Middle frontal gyrus (tissue), 1 donor: ENCODE measurements around the gene CBFA2T3.
A peak's percentile ranks its signal among the peaks of the same experiment; 100 is the strongest.

Source experiments
- DNase-seq: peaks from one replicate; pipeline ENCODE4 v3.0.0-alpha.2; 2015; ENCODE audit warnings: low spot score; ENCODE audit errors: extremely low spot score

The CBFA2T3 gene

DNA sequence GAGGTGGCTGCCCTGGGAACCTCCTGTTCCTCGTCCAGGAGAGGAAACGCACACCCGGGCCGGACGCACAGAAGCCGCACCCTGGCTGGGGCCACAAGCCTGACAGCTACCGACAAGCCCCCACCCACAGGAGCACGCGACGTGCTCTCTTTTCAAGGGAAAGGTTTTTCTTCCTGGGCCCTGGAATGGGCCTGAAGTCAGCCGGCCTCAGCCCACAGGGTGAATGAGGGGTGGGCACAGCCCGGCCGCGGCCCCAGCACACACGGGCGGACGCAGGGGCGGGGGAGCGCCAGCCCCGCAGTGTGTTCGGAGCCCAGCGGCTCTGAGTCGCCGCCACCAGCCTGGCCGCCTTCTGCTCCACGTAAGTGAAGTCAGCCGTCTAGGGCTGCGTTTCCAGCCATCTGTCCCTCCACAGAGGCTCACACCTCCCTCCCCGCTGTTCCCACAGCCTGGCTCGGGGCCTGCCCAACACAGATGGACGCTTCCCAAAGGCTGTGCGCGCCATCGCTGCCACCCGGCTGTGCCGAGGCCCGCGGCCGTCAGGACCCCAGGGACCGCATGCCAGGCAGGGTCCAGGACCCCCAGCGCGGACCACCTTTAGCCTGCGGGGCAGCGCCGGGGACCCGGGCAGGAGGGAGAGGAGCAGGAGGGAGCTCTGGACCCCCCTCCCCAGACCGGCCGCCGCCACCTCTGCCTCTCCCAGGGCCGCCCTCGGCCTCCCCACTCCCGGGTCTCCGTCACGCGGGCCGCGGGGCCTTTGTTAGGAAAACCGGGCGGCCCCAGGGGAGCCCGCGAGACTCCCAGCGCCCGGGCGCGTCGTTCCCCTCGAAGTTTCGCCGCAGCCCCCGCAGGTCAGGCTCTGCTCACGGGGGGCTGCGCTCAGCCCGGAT, 36.8 kb downstream of the CBFA2T3 start:
- DNase-seq = peak; percentile 11

GRCh38 chr16:88939245-88939971, 37.6 kb downstream of the CBFA2T3 start:
- no peak for DNase-seq

- peak; percentile 22 for DNase-seq
These were observed 38.2 kb downstream of the CBFA2T3 start for GRCh38 chr16:88938777-88939244.

GRCh38 chr16:88938119-88938776, 38.8 kb downstream of the CBFA2T3 start:
- no peak for DNase-seq

DNA sequence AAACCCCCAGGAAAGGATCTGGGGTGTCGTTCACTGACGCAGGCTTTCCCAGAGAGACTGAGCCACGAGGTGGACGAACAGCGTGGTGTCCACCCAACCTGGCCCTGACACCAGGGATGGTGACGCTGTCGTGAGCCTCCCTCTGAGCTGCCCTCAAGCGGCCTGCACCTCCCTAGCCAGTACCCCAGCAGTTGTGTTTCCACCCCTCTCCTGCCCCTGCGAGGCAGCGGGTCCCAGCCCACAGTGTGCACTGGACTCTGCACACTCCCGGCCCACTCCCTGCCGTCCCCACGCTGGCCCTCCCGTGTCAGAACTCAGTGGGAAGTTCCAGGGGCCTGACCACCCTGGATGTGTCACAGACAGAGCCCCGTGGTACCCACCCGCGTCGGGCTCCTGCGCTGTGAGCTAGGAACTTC, 39.8 kb downstream of the CBFA2T3 start:
- DNase-seq = no peak

DNA sequence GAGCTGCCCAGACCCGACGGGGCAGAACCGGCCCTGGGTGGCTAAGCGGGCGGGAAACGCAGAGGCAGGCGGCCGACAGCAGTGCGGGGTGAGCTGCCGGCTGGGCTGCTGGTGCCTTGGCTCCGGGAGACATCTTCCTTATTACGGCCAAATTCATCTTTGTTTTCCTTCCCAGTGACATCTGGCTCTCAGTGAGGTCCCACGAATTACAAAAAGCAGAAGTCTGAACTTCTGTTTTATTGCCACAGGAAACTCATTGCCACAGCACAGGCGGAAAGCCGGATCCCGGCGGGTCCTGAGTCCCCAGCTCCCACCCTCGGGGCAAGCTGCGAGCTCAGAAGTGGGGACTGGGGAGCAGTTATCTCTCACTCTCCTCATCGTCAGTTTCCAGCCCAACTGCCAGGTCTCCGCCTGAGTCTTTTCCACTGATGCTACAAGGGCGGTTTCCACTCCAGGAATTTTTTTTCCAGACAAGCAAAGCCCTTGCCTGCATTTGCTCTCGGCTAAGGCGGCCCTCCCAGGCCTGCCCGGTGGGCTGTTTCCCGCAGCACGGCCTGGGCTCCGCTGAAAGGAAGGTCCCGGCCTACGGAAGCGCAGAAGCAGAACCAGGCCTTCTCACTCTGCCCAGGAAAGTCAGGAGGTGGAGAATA, 40.3 kb downstream of the CBFA2T3 start:
- no peak for DNase-seq

DNA sequence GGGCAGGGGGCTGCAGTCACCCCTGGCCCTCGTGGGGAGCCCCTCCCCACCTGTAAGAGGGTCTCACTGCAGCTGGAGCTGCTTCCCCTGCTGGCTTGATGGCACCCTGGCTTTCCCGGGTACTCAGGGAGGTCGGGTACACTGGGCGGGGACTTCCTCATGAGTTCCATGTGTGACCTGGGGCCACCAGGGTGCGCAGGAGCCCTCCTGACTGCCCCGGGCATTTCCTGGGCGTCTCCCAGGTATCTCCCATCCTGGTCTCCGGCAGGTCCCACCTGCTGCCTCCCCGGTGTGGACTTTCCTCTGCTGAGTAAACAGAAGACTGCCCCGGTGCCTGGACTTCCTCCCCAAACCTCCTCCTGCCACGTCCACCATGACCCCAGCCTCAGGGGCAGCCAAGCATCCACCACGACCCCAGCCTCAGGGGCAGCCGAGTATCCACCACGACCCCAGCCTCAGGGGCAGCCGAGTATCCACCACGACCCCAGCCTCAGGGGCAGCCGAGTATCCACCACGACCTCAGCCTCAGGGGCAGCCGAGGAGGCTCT, 40.9 kb downstream of the CBFA2T3 start:
- DNase-seq = no peak

- no peak for DNase-seq
These were observed 42.8 kb downstream of the CBFA2T3 start for GRCh38 chr16:88934066-88934667.

- no peak for DNase-seq
These were observed 44.1 kb downstream of the CBFA2T3 start for GRCh38 chr16:88932929-88933328.

GRCh38 chr16:88931936-88932335, 45.1 kb downstream of the CBFA2T3 start:
- DNase-seq = no peak

- no peak for DNase-seq
These were observed 45.6 kb downstream of the CBFA2T3 start for GRCh38 chr16:88931373-88931900.

- DNase-seq = no peak
These were observed 46.3 kb downstream of the CBFA2T3 start for GRCh38 chr16:88930716-88931115.

GRCh38 chr16:88929091-88929445, 47.9 kb downstream of the CBFA2T3 start:
- no peak for DNase-seq

GRCh38 chr16:88928405-88929090, 48.5 kb downstream of the CBFA2T3 start:
- DNase-seq = no peak

DNA sequence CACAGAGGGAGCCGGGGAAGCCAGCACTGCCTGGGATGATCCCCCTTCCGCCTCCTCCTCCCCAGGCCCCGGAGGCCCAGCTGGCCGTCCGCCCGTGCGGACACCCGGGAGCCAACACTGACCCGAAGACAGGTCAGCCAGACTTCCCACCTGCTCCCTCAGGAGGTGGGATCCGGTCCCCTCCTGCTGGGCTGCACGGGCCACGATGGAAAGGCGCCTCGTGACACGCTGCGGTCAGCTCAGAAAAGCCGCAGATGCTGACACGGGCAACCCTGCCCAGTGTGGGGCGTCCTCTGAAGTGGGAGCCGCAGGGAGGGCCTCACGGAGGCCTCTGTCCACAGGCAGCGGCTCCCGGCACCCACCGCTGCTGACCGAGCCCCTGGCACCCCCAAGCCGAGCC, 49.3 kb downstream of the CBFA2T3 start:
- DNase-seq = no peak

GRCh38 chr16:88927010-88927409, 50.0 kb downstream of the CBFA2T3 start:
- no peak for DNase-seq

DNA sequence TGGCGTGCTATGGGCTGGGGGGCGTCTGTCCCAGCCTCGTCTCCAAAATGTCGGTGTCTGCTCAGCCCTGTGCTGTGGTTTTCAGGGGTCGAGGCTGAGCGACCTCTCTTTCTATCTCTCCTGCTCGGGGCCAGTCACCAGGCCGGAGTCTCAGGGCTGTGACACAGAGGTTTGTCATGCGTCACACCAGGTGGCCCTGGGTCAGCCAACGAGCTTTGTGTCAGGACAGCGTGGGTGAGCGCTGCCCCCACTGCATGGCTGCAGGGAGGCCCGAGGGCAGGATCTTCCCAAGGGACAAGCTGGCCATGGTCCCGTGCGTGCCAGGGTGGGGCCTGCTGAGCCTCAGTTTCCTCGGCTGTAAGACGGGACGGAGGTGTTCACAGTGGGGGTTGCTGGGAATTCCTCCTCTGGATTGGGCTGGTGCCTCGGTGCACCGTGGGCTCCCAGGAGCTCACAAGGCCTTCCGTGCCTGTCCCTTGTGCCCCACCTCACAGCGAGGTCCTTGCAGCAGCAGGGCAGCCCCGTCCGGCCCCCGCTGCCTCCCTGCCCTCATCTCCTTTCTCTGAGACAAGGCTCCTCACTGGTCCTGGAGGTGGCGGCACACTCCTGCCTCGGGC, 50.5 kb downstream of the CBFA2T3 start:
- DNase-seq = no peak

GRCh38 chr16:88925540-88925887, 51.5 kb downstream of the CBFA2T3 start:
- no peak for DNase-seq

DNA sequence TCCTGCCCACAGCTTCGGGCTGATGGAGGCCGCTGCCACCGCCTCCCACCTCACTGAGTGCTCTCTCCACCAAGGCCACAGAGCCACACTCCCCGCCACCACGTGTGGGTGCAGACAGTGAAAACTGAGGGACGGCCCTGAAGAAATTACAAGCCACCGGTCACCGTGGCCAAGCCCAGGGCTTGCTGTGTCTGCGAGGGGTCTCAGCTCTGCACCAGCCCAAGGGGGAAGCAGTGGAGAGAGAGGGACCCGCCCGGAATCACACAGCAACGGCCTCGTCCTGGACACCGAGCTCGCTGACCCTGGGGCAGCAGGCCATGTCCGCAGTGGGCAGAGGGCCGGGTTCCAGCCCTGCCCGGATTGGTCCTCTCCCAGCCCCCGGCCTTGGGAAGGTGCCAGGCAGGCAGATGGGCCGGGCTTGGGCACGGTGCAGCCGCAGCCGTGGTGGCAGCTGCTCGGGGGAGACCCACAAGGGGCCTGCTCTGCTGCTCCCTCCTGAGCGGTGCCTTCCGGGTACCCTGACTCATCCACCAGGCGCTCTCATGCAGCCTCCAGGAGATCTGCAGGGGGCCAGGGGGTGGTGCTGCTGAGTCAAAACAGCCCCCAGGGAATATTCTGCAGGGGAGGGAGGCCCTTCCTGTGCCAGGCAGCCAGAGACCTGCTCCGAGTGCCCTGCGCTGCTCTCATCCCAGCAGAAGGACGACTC, 52.0 kb downstream of the CBFA2T3 start:
- DNase-seq = no peak
